Measurements from ENCODE around the gene RAB38. TPM values are rescaled to one million over a fixed set of nuclear protein-coding genes. Genes with fewer than 3 reads are reported as not detected.

The RAB38 gene
- total and polyA plus RNA-seq, 10 of the 15 experiments (the other 5 are each of a cell fraction or from before 2014, with no cell fraction given) = 8.4 to 30.5 (median 11.7) TPM

DNA sequence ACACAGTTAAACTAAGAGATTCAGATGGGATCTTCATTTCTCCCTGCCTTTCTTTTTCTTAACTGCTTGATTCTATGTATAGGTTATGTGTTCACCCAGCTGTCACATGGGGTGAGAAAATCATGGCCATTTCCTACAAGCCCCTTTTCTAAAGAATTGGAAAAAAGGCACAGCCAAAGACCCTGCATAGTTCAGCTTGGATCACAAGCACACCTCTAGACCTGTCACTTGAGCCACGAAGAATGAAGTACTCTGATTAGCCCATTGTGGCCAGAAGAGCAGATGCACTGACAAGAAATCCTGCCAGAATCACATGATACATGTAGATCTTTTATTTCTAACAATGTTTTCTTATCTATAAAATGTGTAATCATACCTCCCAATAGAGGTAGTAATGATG lies 69.7 kb downstream of the RAB38 start:
- no peak for TF ChIP-seq ELK1 (IDR thresholded peaks at IDR 0.05; ENCODE audit: low read depth, low read length)
- no peak for TF ChIP-seq NFIC (IDR thresholded peaks at IDR 0.05; ENCODE audit: low read depth, low read length)
- TF ChIP-seq TCF3 (IDR thresholded peaks at IDR 0.05; ENCODE audit: borderline replicate concordance, insufficient read depth, low read depth, low read length) = no peak
- TF ChIP-seq TAF1 (IDR thresholded peaks at IDR 0.05; ENCODE audit: borderline replicate concordance, low read depth, low read length) = no peak
- no peak for TF ChIP-seq NRF1 (conservative IDR thresholded peaks at IDR 0.05; ENCODE audit: low read depth, low read length)
- no peak for TF ChIP-seq NBN (IDR thresholded peaks at IDR 0.05)
- TF ChIP-seq KLF5 (IDR thresholded peaks at IDR 0.05; ENCODE audit: partially characterized antibody) = no peak
- no peak for TF ChIP-seq SUPT20H (IDR thresholded peaks at IDR 0.05; ENCODE audit: borderline replicate concordance, control insufficient read depth, low read depth, low read length)
- no peak for TF ChIP-seq YY1 (IDR thresholded peaks at IDR 0.05; ENCODE audit: low read depth, low read length)
- no peak for TF ChIP-seq IRF5 (IDR thresholded peaks at IDR 0.05; ENCODE audit: borderline replicate concordance)
- Histone ChIP-seq H3K79me2 (ENCODE audit: control insufficient read depth, insufficient read depth, low read length) (no peaks in the 10 kb centered on the region), H3K27ac (ENCODE audit: control insufficient read depth, insufficient read depth) (no peak overlapping the region), H3K36me3 (ENCODE audit: control insufficient read depth in 2 of 2, insufficient read depth in 2 of 2, low read length in 1 of 2) (no peaks in the 10 kb centered on the region), H3K9ac (ENCODE audit: control insufficient read depth, insufficient read depth, low read length) (no peak overlapping the region), H2AFZ (ENCODE audit: control insufficient read depth, low read depth, low read length) (no peak overlapping the region), H3K9me3 (replicated peaks; ENCODE audit: control insufficient read depth, insufficient read depth, low read length) (no peaks in the 10 kb centered on the region; the same call in 2 of the 3 replicates), H3K4me3 (no peak overlapping the region), H3K27me3 (replicated peaks in 1 of 2; ENCODE audit: control insufficient read depth in 2 of 2, insufficient read depth in 2 of 2, low read length in 1 of 2) (no peaks in the 10 kb centered on the region), H4K20me1 (ENCODE audit: control insufficient read depth, insufficient read depth) (no peaks in the 10 kb centered on the region), H3K4me1 (ENCODE audit: control insufficient read depth, insufficient read depth, low read length) (peaks cover 3% of the 10 kb centered on the region), H3K4me2 (ENCODE audit: control insufficient read depth, insufficient read depth) (no peak overlapping the region)
- in situ Hi-C loops (cut with MboI) = no loop called here
- ChIA-PET RAD21 (ENCODE audit: unreplicated experiment) (interaction anchor here (0.6 to 1.7 kb wide), 5 partner anchors 10 to 447 kb away, joined by 3 to 8 read pairs (median 6); no protein-coding TSS in a partner anchor), SMC1A (ENCODE audit: uncharacterized antibody, unreplicated experiment) (interaction anchor here (0.6 to 4.3 kb wide), 12 partner anchors 8 to 443 kb away, joined by 3 to 25 read pairs (median 4); no protein-coding TSS in a partner anchor), POLR2A (no interaction called here), CTCF (interaction anchor here (0.8 to 4.2 kb wide), 13 partner anchors 8 to 447 kb away, joined by 3 to 20 read pairs (median 6); no protein-coding TSS in a partner anchor)
- DNase-seq (ENCODE audit: low read depth, low spot score) (no peak), ATAC-seq (peak; percentile 31; the same call in 2 of the 3 replicates), FAIRE-seq (no peak)
- no TSS peak for BruUV-seq (replicated peaks)
- intact Hi-C loops (cut with micrococcal nuclease; ENCODE audit: unreplicated experiment) = no loop called here
- WGBS (ENCODE audit: insufficient coverage, insufficient replicate concordance, low lambda C conversion rate, missing lambda C conversion rate) = 5% methylated on average over 1 of the region's 1 CpG
